ENCODE measurements around the gene TRIM50. TPM values are rescaled to one million over a fixed set of nuclear protein-coding genes. Genes with fewer than 3 reads are reported as not detected.

Gene TRIM50
- total RNA-seq, 1 donor from 2014 or later = not detected

DNA sequence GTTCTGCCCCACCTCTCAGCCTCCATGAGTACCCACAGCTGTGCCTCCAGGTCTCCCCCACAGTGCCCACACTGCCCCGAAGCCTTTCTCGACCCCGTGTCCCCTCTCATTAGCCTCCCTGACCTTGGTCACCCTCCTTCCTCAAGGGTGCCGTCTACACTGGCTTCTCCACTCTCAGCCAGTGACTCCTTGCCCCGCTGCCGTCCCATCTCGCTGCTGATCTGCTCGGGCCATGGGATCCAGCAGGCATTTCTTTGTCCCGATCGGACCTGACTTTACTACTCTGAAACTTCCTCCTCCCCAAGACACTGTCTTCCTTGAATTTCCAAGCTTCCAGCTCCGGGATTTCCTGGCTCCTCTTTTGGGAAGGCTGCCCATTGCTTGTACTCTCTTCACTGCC lies 31.4 kb upstream of the TRIM50 start:
- TF ChIP-seq, protein P1, sequence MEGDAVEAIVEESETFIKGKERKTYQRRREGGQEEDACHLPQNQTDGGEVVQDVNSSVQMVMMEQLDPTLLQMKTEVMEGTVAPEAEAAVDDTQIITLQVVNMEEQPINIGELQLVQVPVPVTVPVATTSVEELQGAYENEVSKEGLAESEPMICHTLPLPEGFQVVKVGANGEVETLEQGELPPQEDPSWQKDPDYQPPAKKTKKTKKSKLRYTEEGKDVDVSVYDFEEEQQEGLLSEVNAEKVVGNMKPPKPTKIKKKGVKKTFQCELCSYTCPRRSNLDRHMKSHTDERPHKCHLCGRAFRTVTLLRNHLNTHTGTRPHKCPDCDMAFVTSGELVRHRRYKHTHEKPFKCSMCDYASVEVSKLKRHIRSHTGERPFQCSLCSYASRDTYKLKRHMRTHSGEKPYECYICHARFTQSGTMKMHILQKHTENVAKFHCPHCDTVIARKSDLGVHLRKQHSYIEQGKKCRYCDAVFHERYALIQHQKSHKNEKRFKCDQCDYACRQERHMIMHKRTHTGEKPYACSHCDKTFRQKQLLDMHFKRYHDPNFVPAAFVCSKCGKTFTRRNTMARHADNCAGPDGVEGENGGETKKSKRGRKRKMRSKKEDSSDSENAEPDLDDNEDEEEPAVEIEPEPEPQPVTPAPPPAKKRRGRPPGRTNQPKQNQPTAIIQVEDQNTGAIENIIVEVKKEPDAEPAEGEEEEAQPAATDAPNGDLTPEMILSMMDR (IDR thresholded peaks at IDR 0.05) = no peak
- H3K27ac ChIP-seq = no peak overlapping the region
- H3K4me3 ChIP-seq = no peak overlapping the region
- intact Hi-C loops (cut with DNase I) = no loop called here
- peaks cover 0 to under 1% of the 10 kb centered on the region in 2 donors for H3K4me1 ChIP-seq
- DNase-seq (ENCODE audit: low spot score in 2 of 2) = no peak
- no peaks in the 10 kb centered on the region for H3K9me3 ChIP-seq
- no peaks in the 10 kb centered on the region for H3K36me3 ChIP-seq
- H3K27me3 ChIP-seq = no peaks in the 10 kb centered on the region

DNA sequence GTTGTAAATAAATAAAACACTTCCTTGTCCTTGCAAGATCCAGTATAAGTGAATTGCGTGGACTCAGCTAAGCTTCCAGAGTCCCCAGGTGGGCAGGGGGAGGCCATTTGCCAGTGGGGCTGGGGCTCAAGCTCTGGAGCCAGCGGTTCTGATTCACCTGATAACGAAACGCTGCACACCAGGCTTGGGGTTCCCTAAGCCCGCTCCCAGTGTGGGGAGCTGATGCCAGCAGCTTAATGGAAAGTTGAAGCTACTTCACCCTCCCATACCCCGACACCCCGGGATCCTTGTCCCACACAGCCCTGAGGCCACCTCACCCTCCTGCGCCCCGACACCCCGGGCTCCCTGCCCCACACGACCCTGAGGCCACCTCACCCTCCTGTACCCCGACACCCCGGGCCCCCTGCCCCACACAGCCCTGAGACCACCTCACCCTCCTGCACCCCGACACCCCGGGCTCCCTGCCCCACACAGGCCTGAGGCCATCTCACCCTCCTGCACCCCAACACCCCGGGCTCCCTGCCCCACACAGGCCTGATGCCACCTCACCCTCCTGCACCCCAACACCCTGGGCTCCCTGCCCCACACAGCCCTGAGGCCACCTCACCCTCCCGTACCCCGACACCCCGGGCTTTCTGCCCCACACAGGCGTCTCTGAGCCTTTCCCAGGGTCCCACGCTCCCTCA lies 30.9 kb upstream of the TRIM50 start:
- no peak for DNase-seq (ENCODE audit: low spot score in 2 of 2)
- H3K4me1 ChIP-seq = no peaks in the 10 kb centered on the region
- peak overlapping the region; percentile 36 to 51 for H3K4me3 ChIP-seq
- intact Hi-C loops (cut with DNase I) = no loop called here
- peak overlapping the region; percentile 1 to 31 for H3K27ac ChIP-seq
- no peaks in the 10 kb centered on the region for H3K9me3 ChIP-seq
- H3K27me3 ChIP-seq = no peaks in the 10 kb centered on the region
- TF ChIP-seq, protein P1 (IDR thresholded peaks at IDR 0.05) = no peak
- H3K36me3 ChIP-seq = no peaks in the 10 kb centered on the region

DNA sequence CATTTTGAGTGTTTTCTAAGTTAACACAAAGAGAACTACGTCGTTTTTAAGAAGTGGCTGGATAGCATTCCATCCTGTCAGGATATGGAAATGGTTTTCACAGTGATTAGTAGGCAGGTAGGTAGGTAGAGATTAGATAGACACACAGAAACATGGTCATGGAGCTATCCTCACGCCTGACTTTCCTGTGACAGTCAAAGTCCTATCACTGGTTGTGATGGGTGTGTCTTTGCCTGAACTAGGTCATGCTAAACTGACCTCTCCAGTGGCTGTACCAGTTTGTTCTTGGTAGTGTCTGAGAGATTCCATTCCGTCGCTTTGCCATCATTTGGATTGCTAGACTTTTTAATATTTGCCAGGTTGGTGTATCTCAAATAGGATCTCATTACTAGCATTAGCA lies 28.3 kb upstream of the TRIM50 start:
- TF ChIP-seq, protein P1 (IDR thresholded peaks at IDR 0.05) = no peak
- Histone ChIP-seq H3K27me3 (no peaks in the 10 kb centered on the region), H3K27ac (no peak overlapping the region), H3K4me3 (no peak overlapping the region), H3K9me3 (no peaks in the 10 kb centered on the region), H3K4me1 (no peaks in the 10 kb centered on the region), H3K36me3 (no peaks in the 10 kb centered on the region)
- intact Hi-C loops (cut with DNase I) = no loop called here
- no peak for DNase-seq (ENCODE audit: low spot score in 2 of 2)

DNA sequence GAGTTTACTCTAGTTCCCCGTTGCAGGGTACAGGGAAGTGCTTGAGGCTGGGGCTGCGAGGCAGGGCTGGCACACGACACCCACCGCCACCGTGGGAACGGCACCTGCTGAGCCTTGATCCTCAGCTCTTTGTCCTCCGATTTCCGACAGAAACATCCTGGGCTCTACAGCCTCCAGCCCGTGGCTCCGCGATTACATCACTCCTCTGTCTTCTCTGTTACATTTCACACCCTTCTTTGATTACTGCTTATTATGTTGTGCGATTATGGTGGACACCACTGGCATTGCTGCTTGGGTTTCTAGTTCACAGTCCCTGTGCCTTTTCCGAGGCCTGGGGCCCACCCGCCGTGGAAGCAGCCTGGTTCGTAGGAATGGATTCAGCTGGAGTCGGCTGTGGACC lies 26.9 kb upstream of the TRIM50 start:
- TF ChIP-seq, protein P1 (IDR thresholded peaks at IDR 0.05) = no peak
- Histone ChIP-seq H3K9me3 (no peaks in the 10 kb centered on the region), H3K4me3 (no peak overlapping the region), H3K27me3 (no peaks in the 10 kb centered on the region), H3K4me1 (no peaks in the 10 kb centered on the region), H3K36me3 (no peaks in the 10 kb centered on the region), H3K27ac (no peak overlapping the region)
- intact Hi-C loops (cut with DNase I) = no loop called here
- DNase-seq (ENCODE audit: low spot score in 2 of 2) = no peak

DNA sequence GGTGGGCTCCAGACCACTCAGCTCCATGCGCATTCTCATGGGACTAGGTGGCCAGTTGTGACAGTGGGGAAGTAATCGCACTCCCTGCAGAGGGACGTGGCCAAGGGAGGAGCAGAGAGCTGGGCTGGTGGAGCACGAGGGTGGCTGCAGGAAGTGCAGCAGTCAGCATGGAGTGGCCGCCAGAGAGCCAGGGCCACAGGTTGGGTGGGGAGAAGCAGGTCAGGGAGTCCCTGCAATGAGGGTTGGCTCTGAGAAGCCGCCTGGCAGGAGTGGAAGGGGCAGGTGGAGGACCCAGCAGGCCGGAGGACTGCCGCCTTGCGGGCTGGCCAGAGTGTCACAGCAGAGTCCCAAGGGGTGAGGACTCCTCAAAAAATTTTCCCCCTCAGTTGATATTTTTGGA lies 26.3 kb upstream of the TRIM50 start:
- DNase-seq (ENCODE audit: low spot score in 2 of 2) = no peak
- Histone ChIP-seq H3K4me3 (no peak overlapping the region), H3K27ac (no peak overlapping the region), H3K36me3 (no peaks in the 10 kb centered on the region), H3K4me1 (no peaks in the 10 kb centered on the region), H3K27me3 (no peaks in the 10 kb centered on the region), H3K9me3 (no peaks in the 10 kb centered on the region)
- intact Hi-C loops (cut with DNase I) = no loop called here
- TF ChIP-seq, protein P1 (IDR thresholded peaks at IDR 0.05) = no peak

DNA sequence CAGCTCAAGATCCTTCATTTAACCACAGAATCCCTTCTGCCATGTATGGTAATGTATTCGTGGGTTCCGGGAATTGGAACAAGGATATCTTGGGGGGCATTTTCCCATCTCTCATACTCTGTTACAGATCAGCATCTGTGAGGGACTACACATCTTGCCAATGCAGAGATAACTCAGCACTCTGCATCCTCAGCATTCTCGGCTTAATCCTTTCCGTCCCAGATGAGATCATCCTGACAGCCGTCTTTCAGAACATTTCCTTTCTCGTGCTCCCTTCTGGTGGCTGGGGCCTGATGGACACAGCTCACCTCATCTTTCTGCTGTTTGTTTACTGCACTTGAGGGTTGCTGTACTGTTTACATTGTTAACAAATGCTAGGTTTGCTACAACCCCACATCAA lies 25.4 kb upstream of the TRIM50 start:
- no peaks in the 10 kb centered on the region for H3K9me3 ChIP-seq
- no peak overlapping the region for H3K27ac ChIP-seq
- intact Hi-C loops (cut with DNase I) = no loop called here
- TF ChIP-seq, protein P1 (IDR thresholded peaks at IDR 0.05) = no peak
- no peak overlapping the region for H3K4me3 ChIP-seq
- no peaks in the 10 kb centered on the region for H3K27me3 ChIP-seq
- H3K36me3 ChIP-seq = no peaks in the 10 kb centered on the region
- no peaks in the 10 kb centered on the region for H3K4me1 ChIP-seq
- DNase-seq (ENCODE audit: low spot score in 2 of 2) = no peak
